Stimulated activated CD4-positive, alpha-beta T cell treated with anti-CD3 and anti-CD28 coated beads, TNF-alpha, amount 100 ng/mL, for 24 hours (primary cell): ENCODE results near the gene PPP4R2.

Experiments used
- DNase-seq, 3 experiments: peaks; one replicate each; pipeline ENCODE4 v3.0.0-alpha.2; 2020; ENCODE audit warnings: low read depth in 3 of 3

Gene PPP4R2

GRCh38 chr3:72996473-72997333, at the start of gene PPP4R2:
Gene PPP4R2, plus strand, starts transcription at chr3:72996811. Its CDS starts 227 bp downstream, at chr3:72997038.
- peak; percentile 78 to 90 (median 86) for DNase-seq

GRCh38 chr3:72947715-72948490, 48.7 kb upstream of the PPP4R2 start:
- DNase-seq, result no peak

GRCh38 chr3:72949016-72949415, 47.6 kb upstream of the PPP4R2 start:
- no peak for DNase-seq

- no peak for DNase-seq
Measured at GRCh38 chr3:72950372-72950771, 46.2 kb upstream of the PPP4R2 start.

GRCh38 chr3:72950801-72951200, 45.8 kb upstream of the PPP4R2 start:
- no peak for DNase-seq

- no peak for DNase-seq
Measured at GRCh38 chr3:72951259-72951722, 45.3 kb upstream of the PPP4R2 start.

- DNase-seq, result no peak
Measured at GRCh38 chr3:72953325-72953956, 43.2 kb upstream of the PPP4R2 start.

- DNase-seq, result no peak
Measured at GRCh38 chr3:72957297-72957696, 39.3 kb upstream of the PPP4R2 start.

GRCh38 chr3:72959336-72959735, 37.3 kb upstream of the PPP4R2 start:
- DNase-seq, result no peak

GRCh38 chr3:72960812-72961518, 35.6 kb upstream of the PPP4R2 start:
- DNase-seq, result no peak

- DNase-seq, result no peak
Measured at GRCh38 chr3:72961752-72962151, 34.9 kb upstream of the PPP4R2 start.

GRCh38 chr3:72962317-72962716, 34.3 kb upstream of the PPP4R2 start:
- no peak for DNase-seq

- no peak for DNase-seq
Measured at GRCh38 chr3:72964633-72965032, 32.0 kb upstream of the PPP4R2 start.

GRCh38 chr3:72968266-72968664, 28.3 kb upstream of the PPP4R2 start:
- no peak for DNase-seq

GRCh38 chr3:72969766-72970165, 26.8 kb upstream of the PPP4R2 start:
- DNase-seq, result no peak

- no peak for DNase-seq
Measured at GRCh38 chr3:72970942-72971341, 25.7 kb upstream of the PPP4R2 start.

GRCh38 chr3:72972706-72973030, 23.9 kb upstream of the PPP4R2 start:
- no peak for DNase-seq

GRCh38 chr3:72973031-72973723, 23.4 kb upstream of the PPP4R2 start:
- no peak for DNase-seq

- DNase-seq, result no peak
Measured at GRCh38 chr3:72973786-72974185, 22.8 kb upstream of the PPP4R2 start.

- DNase-seq, result no peak
Measured at GRCh38 chr3:72974956-72975355, 21.7 kb upstream of the PPP4R2 start.

GRCh38 chr3:72976281-72976741, 20.3 kb upstream of the PPP4R2 start:
- no peak for DNase-seq
